GM12891 (cell line): ENCODE measurements around the gene NCK1.

Source experiments
- PAX5 ChIP-seq: IDR thresholded peaks from 2 replicates; pipeline ENCODE4 v1.6.1; 2011; ENCODE audit warnings: low read length, moderate library complexity, mild to moderate bottlenecking; ENCODE audit not compliant: insufficient read depth, severe bottlenecking
- POLR2A ChIP-seq: IDR thresholded peaks from 2 replicates; pipeline ENCODE4 v1.6.1; 2011; ENCODE audit warnings: low read depth, low read length, control low read depth
- POLR2AphosphoS5 ChIP-seq: IDR thresholded peaks from 2 replicates; pipeline ENCODE4 v1.6.1; 2011; ENCODE audit warnings: low read depth, low read length, control low read depth
- POU2F2 ChIP-seq: IDR thresholded peaks from 2 replicates; pipeline ENCODE4 v1.6.1; 2011; ENCODE audit warnings: low read depth, mild to moderate bottlenecking, control low read depth, low read length, moderate library complexity
- TAF1 ChIP-seq: IDR thresholded peaks from 2 replicates; pipeline ENCODE4 v1.6.1; 2011; ENCODE audit warnings: low read depth, low read length, control low read depth

DNA sequence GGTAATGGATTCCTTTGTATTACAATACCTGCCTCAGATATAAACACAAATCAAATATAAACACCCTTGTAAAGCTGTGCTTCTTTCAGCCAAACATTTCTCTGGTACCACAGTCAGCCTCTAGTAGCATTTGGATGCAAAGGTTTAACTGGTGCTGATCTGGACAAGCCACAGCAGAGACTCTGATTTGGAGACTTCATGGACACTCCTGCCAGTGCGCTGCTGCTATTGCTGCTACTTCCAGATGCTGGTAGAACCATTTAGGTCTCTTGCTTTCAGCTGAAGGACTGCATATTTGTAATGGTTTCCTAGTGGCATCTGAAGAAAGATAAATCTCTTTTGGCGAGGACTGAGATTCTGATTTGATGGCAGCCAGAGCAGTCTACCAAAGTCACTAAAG lies 36.9 kb downstream of the NCK1 start:
- TF ChIP-seq POLR2A = no peak
- TF ChIP-seq POLR2AphosphoS5 = no peak
- no peak for TF ChIP-seq TAF1
- no peak for TF ChIP-seq POU2F2
- TF ChIP-seq PAX5 = no peak
